GM19025 (cell line): ENCODE data around the gene DMPK.
A peak's percentile ranks its signal among the peaks of the same experiment; 100 is the strongest.

Experiments
- ATAC-seq: cut with Tn5 transposase; IDR thresholded peaks from one replicate; pipeline ENCODE4 v1.9.1; 2021; ENCODE audit warnings: mild to moderate bottlenecking, low read depth, moderate library complexity; ENCODE audit not compliant: unreplicated experiment

Gene DMPK

GRCh38 chr19:45782162-45782691, at the start of gene DMPK:
DMPK (minus strand) TSS chr19:45782490; CDS start chr19:45782352, 138 bp downstream.
- ATAC-seq = no peak

- no peak for ATAC-seq
Measured at GRCh38 chr19:45828945-45829344, 46.7 kb upstream of the DMPK start.

- ATAC-seq = no peak
Measured at GRCh38 chr19:45828523-45828922, 46.2 kb upstream of the DMPK start.

- no peak for ATAC-seq
Measured at GRCh38 chr19:45827459-45828093, 45.3 kb upstream of the DMPK start.

GRCh38 chr19:45826934-45827333, 44.6 kb upstream of the DMPK start:
- ATAC-seq = no peak

- ATAC-seq = no peak
Measured at GRCh38 chr19:45825917-45826893, 43.9 kb upstream of the DMPK start.

GRCh38 chr19:45825263-45825605, 42.9 kb upstream of the DMPK start:
- ATAC-seq = no peak

- no peak for ATAC-seq
Measured at GRCh38 chr19:45824531-45825262, 42.4 kb upstream of the DMPK start.

- ATAC-seq = no peak
Measured at GRCh38 chr19:45824041-45824471, 41.8 kb upstream of the DMPK start.

GRCh38 chr19:45823182-45823581, 40.9 kb upstream of the DMPK start:
- ATAC-seq = no peak

GRCh38 chr19:45822716-45823115, 40.4 kb upstream of the DMPK start:
- no peak for ATAC-seq

GRCh38 chr19:45821570-45821969, 39.3 kb upstream of the DMPK start:
- no peak for ATAC-seq

- ATAC-seq = no peak
Measured at GRCh38 chr19:45821103-45821521, 38.8 kb upstream of the DMPK start.

- ATAC-seq = no peak
Measured at GRCh38 chr19:45820413-45821102, 38.3 kb upstream of the DMPK start.

- ATAC-seq = no peak
Measured at GRCh38 chr19:45819769-45820168, 37.5 kb upstream of the DMPK start.

- no peak for ATAC-seq
Measured at GRCh38 chr19:45817725-45818301, 35.5 kb upstream of the DMPK start.

- peak; percentile 71 for ATAC-seq
Measured at GRCh38 chr19:45817010-45817724, 34.9 kb upstream of the DMPK start.

- no peak for ATAC-seq
Measured at GRCh38 chr19:45816236-45817009, 34.1 kb upstream of the DMPK start.
